Ramos (cell line): Measurements from ENCODE around the gene ASB8.

Experiments
- in situ Hi-C: fragments of 300-500 bp; cut with MboI; formaldehyde crosslinking; loops from one replicate; pipeline ENCODE4 v1.14.3; 2022; ENCODE audit warnings: low sequenced_read_pairs; ENCODE audit not compliant: unreplicated experiment

ASB8 gene

DNA sequence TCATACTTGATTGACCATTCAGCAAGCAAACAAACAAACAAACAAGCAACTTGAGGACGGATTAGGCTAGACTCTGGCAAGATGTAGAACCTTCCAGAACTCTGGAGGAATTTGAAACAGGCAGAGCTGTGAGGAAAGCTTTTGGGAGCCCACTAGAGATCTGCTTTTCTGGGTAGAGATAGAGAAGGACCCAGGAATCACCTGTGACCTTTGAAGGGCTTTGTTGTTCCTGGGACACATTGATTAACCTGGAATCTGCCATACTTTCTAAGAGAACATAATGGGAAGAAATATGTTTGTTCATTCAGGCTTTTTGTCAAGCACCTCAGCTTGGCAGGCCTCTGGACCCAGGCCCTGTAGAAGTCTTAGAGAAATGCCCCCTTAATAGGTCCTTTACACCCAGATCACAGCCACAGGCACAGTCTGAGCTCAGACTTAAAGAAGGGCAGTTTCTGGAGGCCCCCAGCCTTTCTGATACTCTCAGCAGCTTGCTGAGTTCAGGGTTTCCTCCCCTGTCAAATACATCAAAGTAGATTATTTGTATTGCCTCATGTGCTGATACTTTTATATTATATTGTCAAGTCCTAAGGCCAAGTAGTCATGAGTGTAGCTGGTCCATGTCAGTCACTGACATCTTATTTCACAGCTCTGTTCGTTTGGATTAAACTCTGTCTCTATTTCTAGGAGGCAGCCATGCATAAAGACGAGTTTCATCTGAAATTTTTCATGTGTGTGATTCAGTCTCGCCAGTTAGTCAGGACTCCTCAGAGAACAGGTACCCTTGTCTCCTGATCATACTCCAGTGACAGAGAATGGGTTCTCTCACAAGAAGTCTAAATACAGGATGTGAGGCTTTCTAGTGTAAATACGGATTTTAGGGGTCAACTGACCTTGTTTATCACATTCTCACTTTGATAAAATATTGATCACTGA, 50.4 kb downstream of the ASB8 start:
- in situ Hi-C loops = no loop called here

DNA sequence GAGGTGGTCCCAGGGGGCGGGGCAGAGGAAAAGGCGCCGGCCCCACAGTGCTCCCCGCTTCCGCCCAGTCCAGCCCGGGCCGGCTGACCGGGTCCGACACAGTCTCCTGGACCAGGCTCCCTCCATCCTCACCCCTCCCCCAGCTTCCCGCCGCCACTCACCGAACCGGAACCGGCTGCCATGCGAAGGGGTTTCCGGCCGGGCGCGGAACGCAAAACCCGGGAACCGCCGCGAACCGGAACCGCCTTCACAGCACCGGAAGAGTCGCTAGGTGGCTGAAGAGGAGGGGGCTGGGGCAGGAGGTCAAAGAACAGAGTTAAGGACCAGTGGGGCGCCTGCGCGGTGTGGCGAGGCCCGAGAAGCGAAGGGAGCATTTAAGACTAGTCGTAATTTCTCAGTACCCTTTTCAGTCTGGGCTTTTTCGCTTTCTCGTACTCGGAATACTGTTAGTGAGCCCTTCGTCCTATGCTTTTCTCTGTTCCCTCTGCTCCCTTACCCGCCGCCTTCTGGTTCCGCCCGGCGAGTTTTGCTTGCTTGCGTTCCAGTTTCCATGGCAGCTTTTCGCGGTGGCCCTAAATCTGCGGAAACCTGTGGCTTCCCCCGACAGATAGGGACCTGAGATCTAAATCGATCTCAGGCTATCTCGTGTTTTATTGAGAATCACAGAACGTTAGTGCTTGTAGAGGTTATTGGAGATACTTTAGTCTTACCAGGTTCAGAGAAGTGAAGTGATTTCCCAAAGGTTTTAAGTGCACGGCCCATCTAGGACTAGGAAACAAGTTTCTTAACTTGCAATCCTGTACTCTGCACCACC, 51.2 kb downstream of the ASB8 start, which contains the start of gene SENP1:
Gene SENP1 (minus strand): TSS at position 213 of the 814 bp plus-strand sequence. CDS start 4,607 bp downstream, outside the sequence.
- in situ Hi-C loops = no loop called here

DNA sequence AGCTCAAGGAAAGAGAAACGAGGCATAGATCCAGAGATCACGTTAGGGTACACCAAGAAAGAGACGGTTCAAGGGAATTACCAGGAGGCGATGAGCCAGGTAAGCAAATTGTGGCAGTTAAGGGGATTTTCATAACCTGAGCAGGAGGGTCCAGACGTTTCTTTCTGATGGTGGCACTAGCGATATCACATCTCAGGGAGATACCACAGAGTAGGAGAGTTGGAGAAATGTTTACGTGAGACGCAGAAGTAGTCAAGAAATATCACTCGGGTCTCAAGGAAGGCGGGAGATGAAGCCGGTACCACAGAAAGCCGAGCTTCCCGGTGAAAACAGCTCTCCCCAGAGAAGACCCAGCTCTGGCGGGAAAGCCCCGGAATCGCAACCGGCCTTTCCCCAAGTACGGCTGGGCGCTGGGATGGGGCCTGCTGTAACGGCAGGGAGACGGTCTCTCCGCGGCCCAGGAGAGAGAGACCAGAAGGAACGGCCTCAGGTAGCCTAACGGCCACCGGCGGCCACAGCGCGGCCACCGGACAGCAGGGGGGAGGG, 51.9 kb downstream of the ASB8 start:
- in situ Hi-C loops = no loop called here

DNA sequence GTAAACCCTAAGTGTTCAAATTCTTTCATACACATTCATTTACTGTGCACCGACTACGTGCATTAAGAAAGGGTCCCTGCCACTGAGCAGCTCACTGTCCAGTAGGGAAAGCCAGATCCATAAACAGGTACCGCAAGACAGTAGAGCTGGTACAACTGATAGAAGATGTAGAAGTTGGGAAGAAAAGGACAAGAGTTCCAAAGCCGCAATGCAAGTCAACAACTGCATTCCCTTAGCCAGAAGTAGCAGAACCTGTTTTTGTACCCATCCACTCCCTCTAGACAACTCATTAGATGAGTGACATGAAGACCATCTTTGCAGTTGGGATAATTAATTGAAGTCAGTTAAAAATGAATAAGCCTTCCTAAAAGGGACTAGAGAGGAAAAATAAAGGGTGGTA, 52.8 kb downstream of the ASB8 start:
- in situ Hi-C loops = no loop called here
